Parathyroid adenoma (tissue), 2 donors: ENCODE results near the gene CEP152.

ENCODE experiments used
- H2AFZ ChIP-seq: fragments of 300-600 bp; sonication (generic); one replicate; pipeline ENCODE4 v1.7.0; 2017; ENCODE audit warnings: antibody characterized with exemption, mild to moderate bottlenecking
- H3K27ac ChIP-seq: fragments of 300-600 bp; sonication (generic); one replicate; pipeline ENCODE4 v1.7.0; 2017
- H3K27me3 ChIP-seq: fragments of 300-600 bp; sonication (generic); one replicate; pipeline ENCODE4 v1.7.0; 2017; ENCODE audit warnings: low read length; ENCODE audit not compliant: control insufficient read depth, insufficient read depth
- H3K36me3 ChIP-seq: fragments of 300-600 bp; sonication (generic); one replicate; pipeline ENCODE4 v1.7.0; 2017; ENCODE audit warnings: low read length; ENCODE audit not compliant: control insufficient read depth, insufficient read depth
- H3K4me1 ChIP-seq: fragments of 300-600 bp; sonication (generic); one replicate; pipeline ENCODE4 v1.7.0; 2017; ENCODE audit warnings: control low read depth
- H3K4me2 ChIP-seq: fragments of 300-600 bp; sonication (generic); one replicate; pipeline ENCODE4 v1.7.0; 2017; ENCODE audit warnings: low read length
- H3K4me3 ChIP-seq: fragments of 300-600 bp; sonication (generic); one replicate; pipeline ENCODE4 v1.7.0; 2017; ENCODE audit warnings: low read depth, low read length
- H3K79me2 ChIP-seq: fragments of 300-600 bp; sonication (generic); one replicate; pipeline ENCODE4 v1.7.0; 2017; ENCODE audit warnings: control low read depth
- H3K9ac ChIP-seq: fragments of 300-600 bp; sonication (generic); one replicate; pipeline ENCODE4 v1.7.0; 2017; ENCODE audit warnings: mild to moderate bottlenecking
- H3K9me3 ChIP-seq: fragments of 300-600 bp; sonication (generic); one replicate; pipeline ENCODE4 v1.7.0; 2017; ENCODE audit warnings: low read length; ENCODE audit not compliant: control insufficient read depth
- TF ChIP-seq, protein P1 (sequence below): fragments of 300-600 bp; sonication (generic); IDR thresholded peaks from one replicate; pipeline ENCODE4 v1.7.0; 2017; ENCODE audit warnings: antibody characterized with exemption, mild to moderate bottlenecking
- donor health status: primary hyperparathyroidism.

Gene CEP152

DNA sequence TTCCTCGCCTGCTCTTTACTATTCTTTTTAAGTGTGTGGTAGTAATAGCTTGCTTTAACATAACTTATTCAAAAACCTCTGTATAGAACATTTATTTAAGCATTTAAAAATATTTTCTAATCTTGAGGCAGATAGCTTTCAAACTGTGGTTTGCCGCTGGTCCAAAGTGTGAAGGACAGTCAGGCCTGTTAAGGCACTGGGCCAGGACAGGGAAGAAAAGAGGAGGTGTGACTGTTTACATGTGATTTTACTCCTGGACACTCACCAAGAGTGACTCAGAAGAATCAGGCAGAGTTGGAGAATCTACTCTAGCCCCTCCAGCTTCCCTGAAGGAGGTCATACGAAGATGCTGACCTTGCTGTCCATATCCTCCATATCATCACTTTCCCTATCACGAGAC, 44.7 kb downstream of the CEP152 start:
- Histone ChIP-seq H2AFZ (no peak overlapping the region), H3K4me1 (no peaks in the 10 kb centered on the region), H3K79me2 (no peaks in the 10 kb centered on the region), H3K4me3 (no peak overlapping the region), H3K27me3 (no peaks in the 10 kb centered on the region), H3K27ac (no peak overlapping the region), H3K4me2 (no peak overlapping the region), H3K9me3 (no peaks in the 10 kb centered on the region), H3K36me3 (no peaks in the 10 kb centered on the region), H3K9ac (no peak overlapping the region)
- TF ChIP-seq, protein P1, sequence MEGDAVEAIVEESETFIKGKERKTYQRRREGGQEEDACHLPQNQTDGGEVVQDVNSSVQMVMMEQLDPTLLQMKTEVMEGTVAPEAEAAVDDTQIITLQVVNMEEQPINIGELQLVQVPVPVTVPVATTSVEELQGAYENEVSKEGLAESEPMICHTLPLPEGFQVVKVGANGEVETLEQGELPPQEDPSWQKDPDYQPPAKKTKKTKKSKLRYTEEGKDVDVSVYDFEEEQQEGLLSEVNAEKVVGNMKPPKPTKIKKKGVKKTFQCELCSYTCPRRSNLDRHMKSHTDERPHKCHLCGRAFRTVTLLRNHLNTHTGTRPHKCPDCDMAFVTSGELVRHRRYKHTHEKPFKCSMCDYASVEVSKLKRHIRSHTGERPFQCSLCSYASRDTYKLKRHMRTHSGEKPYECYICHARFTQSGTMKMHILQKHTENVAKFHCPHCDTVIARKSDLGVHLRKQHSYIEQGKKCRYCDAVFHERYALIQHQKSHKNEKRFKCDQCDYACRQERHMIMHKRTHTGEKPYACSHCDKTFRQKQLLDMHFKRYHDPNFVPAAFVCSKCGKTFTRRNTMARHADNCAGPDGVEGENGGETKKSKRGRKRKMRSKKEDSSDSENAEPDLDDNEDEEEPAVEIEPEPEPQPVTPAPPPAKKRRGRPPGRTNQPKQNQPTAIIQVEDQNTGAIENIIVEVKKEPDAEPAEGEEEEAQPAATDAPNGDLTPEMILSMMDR, result no peak

DNA sequence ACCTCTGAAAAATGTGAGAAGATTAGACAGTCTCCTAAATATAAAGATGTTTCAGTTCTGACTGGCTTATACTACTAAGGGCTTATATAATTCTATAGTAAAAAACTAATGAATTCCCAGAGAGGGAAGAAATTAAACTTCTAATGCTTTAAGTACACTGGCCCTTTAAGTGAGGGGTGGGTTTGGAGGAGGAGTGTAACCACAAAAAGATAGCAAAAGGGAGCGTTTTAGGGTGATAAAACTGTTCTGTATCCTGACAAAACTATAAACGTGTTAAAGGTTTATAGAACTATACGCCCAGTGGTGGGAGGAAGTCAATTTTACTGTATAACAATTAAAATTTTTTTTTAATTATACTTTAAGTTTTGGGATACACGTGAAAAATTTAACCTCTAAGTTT, 45.8 kb downstream of the CEP152 start:
- TF ChIP-seq, protein P1, result no peak
- Histone ChIP-seq H2AFZ (no peak overlapping the region), H3K4me3 (no peak overlapping the region), H3K9me3 (no peaks in the 10 kb centered on the region), H3K36me3 (no peaks in the 10 kb centered on the region), H3K27ac (no peak overlapping the region), H3K9ac (no peak overlapping the region), H3K27me3 (no peaks in the 10 kb centered on the region), H3K79me2 (no peaks in the 10 kb centered on the region), H3K4me2 (no peak overlapping the region), H3K4me1 (no peaks in the 10 kb centered on the region)

DNA sequence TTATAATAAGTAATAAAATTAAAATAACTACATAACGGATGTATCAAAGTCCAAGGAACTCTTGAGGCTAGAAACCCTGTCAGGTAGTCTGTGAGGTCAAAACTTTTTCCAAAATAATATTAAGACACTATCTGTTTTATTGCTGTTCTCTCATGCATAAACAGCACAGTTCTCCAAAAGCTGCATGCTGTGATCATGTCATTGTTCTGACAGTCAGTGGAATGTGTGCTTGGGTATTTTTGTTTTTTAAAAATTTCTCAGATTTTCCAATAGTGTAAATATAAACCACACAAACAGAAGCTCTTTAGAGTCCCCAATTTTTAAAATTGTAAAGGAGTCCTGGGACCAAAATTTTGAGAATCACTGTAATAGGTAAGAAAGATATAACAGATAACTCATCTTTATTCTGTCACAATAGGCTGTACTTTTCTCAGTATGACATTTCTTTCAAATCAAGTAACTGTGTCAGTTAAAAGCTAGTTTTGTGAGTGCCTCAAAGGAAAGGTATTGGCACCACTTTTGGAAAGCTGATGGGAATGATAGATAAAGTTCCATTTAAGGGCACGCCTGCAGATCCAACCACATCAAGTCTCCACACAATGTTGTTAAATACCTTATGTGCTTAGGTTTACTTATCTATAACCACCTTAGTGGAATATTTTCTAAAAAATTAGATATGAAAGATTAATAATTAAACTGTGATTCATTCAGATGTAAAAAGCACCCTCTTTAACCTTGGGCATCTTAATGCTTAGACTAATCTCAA, 49.3 kb downstream of the CEP152 start:
- H3K79me2 ChIP-seq, result no peaks in the 10 kb centered on the region
- no peaks in the 10 kb centered on the region for H3K9me3 ChIP-seq
- no peaks in the 10 kb centered on the region for H3K27me3 ChIP-seq
- H3K9ac ChIP-seq, result no peak overlapping the region
- no peak overlapping the region for H3K4me3 ChIP-seq
- TF ChIP-seq, protein P1, result no peak
- no peak overlapping the region for H3K27ac ChIP-seq
- H2AFZ ChIP-seq, result no peak overlapping the region
- H3K36me3 ChIP-seq, result no peaks in the 10 kb centered on the region
- no peak overlapping the region for H3K4me2 ChIP-seq
- no peaks in the 10 kb centered on the region for H3K4me1 ChIP-seq

DNA sequence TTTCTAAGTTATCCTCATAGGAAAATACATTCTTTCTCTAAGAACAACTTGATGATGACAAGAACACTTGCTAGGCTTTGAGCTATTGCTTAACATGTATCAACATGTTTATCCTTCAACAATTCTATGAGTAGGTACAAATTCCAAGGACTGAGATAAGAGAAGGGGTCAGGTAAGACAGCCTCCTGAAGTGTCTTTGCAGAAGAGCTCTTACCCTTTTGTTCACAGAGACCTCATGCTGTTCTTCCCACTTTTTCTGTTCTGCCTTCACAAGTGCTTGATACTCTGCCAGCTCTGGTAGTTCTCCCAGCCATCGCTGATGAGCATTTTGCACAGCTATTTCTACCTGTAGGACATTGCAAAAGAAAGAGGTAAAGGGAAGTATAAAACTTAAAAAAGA, 50.9 kb downstream of the CEP152 start:
- Histone ChIP-seq H3K4me1 (no peaks in the 10 kb centered on the region), H3K4me3 (no peak overlapping the region), H3K4me2 (no peak overlapping the region), H3K9ac (no peak overlapping the region), H2AFZ (no peak overlapping the region), H3K27ac (no peak overlapping the region), H3K27me3 (no peaks in the 10 kb centered on the region), H3K36me3 (no peaks in the 10 kb centered on the region), H3K79me2 (no peaks in the 10 kb centered on the region), H3K9me3 (no peaks in the 10 kb centered on the region)
- TF ChIP-seq, protein P1, result no peak

DNA sequence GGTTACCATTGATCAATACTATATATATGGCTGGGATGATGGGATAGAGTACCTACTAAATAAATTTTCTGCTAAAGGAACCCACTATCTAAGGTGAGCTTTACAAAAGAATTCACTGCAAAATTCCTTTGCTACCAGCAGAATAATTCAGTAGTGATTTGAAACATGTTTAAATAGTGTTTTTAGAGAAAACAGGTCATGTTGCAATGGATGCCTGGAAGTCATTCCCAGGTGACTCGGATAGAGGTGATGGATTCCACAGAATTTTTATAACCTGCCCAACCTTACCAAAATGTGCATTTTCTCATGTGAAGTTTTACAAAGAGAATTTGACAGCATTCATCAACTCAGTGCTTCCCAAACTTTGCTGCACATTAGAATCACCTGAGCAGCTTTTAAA, 53.2 kb downstream of the CEP152 start:
- Histone ChIP-seq H3K79me2 (no peaks in the 10 kb centered on the region), H3K4me2 (no peak overlapping the region), H3K9me3 (no peaks in the 10 kb centered on the region), H3K9ac (no peak overlapping the region), H3K36me3 (no peaks in the 10 kb centered on the region), H3K4me1 (no peaks in the 10 kb centered on the region), H3K27ac (no peak overlapping the region), H2AFZ (no peak overlapping the region), H3K4me3 (no peak overlapping the region), H3K27me3 (no peaks in the 10 kb centered on the region)
- TF ChIP-seq, protein P1, result no peak
